ENCODE measurements around the gene ADRA2C.

DNA sequence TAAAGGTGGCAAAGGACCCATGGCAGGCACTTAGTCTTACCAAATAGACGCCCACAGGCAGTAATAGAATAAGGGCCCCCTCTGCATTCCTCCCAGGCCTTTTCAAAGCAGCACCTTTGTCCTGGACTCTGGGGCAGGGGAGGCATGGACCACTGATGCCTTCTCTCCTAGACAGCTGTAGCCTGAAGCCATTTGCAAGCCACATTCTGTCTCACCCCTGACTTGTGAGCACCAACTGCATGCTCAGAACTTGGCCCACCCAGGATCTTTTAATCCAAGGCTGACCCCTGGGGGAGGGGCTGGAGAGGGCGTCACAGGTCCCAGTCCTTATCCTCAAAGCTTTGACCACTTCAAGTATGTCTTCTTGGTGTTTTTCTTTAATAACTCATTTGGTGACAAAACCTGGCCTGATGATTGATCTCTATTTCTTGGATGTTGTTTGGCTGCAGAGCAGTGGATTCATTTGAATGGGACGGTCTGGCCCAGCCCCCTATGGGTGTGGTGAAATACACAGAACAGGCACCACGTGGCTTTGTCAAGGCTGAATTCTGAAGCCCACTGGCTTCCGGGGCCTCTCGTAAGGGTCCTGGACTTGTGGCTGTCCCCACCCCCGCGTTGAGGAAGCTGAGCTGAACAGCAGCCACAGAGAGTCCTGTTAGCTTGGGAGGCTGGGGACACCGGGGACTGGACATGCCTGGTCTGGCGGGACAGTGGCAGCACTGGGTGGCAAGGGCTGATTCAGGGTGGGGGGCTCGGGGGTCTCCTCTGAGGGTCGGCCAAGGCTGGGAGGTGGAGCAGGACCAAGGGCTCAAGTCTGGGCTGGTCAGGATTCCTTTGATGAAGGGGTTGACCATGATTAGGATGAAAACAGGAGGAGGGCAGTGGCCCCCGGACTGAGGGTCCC lies 36.6 kb downstream of the ADRA2C start:
- TF ChIP-seq CTCF (conservative IDR thresholded peaks at IDR 0.05), result no peak
- TF ChIP-seq ZFX (IDR thresholded peaks at IDR 0.05), result no peak
